Measurements from ENCODE around the gene BMPR1B. TPM values are rescaled to one million over a fixed set of nuclear protein-coding genes. Genes with fewer than 3 reads are reported as not detected.

The BMPR1B gene
- total and polyA plus RNA-seq, 4 donors: 0.27 to 0.70 (median 0.48) TPM

DNA sequence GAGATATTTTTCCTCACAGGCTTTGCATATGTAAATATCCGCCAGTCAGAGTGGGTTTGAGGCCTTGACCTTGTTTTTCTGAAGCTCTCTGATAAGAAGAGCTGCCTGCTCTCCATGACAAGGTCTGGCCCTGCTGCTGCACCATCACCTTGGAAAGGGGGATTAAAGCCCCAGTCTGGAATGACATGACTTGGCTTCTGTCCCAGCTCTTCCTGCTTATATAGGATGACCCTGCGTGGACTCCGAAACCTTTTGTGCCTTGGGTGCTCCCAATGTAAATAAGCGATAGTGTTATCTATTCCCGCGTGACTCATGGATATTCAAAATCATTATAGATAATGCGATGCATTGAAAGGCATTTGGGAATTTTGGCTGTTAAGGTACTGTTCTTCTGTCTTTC is 139.3 kb downstream of the BMPR1B start:
- Histone ChIP-seq H3K9ac (ENCODE audit: low read depth in 1 of 2, low read length in 2 of 2) (no peak overlapping the region), H3K36me3 (ENCODE audit: control insufficient read depth in 4 of 4, insufficient read depth in 3 of 4, low read depth in 1 of 4, low read length in 3 of 4) (no peaks in the 10 kb centered on the region), H3K4me1 (ENCODE audit: control insufficient read depth in 4 of 4, insufficient read depth in 4 of 4, low read length in 3 of 4) (peaks cover 0 to 2% (median 0%) of the 10 kb centered on the region in 4 donors), H3K27ac (ENCODE audit: low read depth in 1 of 2, low read length in 2 of 2) (no peak overlapping the region), H3K4me3 (ENCODE audit: low read depth in 1 of 3, low read length in 3 of 3) (no peak overlapping the region), H3K27me3 (ENCODE audit: control insufficient read depth in 4 of 4, insufficient read depth in 4 of 4, low read length in 3 of 4) (no peaks in the 10 kb centered on the region), H3K9me3 (ENCODE audit: control insufficient read depth in 4 of 4, low read length in 3 of 4) (no peaks in the 10 kb centered on the region)
- TF ChIP-seq FOXA1 (IDR thresholded peaks at IDR 0.05) (no peak), SP1 (IDR thresholded peaks at IDR 0.05) (no peak), REST (IDR thresholded peaks at IDR 0.05) (no peak), RXRA (IDR thresholded peaks at IDR 0.05) (no peak), TAF1 (conservative IDR thresholded peaks at IDR 0.05) (no peak), RAD21 (IDR thresholded peaks at IDR 0.05) (no peak), FOXA2 (IDR thresholded peaks at IDR 0.05) (no peak), HNF4G (IDR thresholded peaks at IDR 0.05) (no peak), JUND (IDR thresholded peaks at IDR 0.05) (no peak), HNF4A (conservative IDR thresholded peaks at IDR 0.05) (no peak), NR2F2 (IDR thresholded peaks at IDR 0.05) (no peak), EGR1 (IDR thresholded peaks at IDR 0.05; ENCODE audit: low read depth in 2 of 2) (no peak)
- TF ChIP-seq, protein P1, sequence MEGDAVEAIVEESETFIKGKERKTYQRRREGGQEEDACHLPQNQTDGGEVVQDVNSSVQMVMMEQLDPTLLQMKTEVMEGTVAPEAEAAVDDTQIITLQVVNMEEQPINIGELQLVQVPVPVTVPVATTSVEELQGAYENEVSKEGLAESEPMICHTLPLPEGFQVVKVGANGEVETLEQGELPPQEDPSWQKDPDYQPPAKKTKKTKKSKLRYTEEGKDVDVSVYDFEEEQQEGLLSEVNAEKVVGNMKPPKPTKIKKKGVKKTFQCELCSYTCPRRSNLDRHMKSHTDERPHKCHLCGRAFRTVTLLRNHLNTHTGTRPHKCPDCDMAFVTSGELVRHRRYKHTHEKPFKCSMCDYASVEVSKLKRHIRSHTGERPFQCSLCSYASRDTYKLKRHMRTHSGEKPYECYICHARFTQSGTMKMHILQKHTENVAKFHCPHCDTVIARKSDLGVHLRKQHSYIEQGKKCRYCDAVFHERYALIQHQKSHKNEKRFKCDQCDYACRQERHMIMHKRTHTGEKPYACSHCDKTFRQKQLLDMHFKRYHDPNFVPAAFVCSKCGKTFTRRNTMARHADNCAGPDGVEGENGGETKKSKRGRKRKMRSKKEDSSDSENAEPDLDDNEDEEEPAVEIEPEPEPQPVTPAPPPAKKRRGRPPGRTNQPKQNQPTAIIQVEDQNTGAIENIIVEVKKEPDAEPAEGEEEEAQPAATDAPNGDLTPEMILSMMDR (IDR thresholded peaks at IDR 0.05; ENCODE audit: low read depth, low read length, missing input control): no peak
- TF ChIP-seq, protein P2, sequence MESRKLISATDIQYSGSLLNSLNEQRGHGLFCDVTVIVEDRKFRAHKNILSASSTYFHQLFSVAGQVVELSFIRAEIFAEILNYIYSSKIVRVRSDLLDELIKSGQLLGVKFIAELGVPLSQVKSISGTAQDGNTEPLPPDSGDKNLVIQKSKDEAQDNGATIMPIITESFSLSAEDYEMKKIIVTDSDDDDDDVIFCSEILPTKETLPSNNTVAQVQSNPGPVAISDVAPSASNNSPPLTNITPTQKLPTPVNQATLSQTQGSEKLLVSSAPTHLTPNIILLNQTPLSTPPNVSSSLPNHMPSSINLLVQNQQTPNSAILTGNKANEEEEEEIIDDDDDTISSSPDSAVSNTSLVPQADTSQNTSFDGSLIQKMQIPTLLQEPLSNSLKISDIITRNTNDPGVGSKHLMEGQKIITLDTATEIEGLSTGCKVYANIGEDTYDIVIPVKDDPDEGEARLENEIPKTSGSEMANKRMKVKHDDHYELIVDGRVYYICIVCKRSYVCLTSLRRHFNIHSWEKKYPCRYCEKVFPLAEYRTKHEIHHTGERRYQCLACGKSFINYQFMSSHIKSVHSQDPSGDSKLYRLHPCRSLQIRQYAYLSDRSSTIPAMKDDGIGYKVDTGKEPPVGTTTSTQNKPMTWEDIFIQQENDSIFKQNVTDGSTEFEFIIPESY (IDR thresholded peaks at IDR 0.05): no peak
- TF ChIP-seq, protein P3, sequence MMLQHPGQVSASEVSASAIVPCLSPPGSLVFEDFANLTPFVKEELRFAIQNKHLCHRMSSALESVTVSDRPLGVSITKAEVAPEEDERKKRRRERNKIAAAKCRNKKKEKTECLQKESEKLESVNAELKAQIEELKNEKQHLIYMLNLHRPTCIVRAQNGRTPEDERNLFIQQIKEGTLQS (IDR thresholded peaks at IDR 0.05): no peak
- 41% methylated on average over 7 of the region's 7 CpGs for WGBS
- no peak for DNase-seq (ENCODE audit: low spot score)

DNA sequence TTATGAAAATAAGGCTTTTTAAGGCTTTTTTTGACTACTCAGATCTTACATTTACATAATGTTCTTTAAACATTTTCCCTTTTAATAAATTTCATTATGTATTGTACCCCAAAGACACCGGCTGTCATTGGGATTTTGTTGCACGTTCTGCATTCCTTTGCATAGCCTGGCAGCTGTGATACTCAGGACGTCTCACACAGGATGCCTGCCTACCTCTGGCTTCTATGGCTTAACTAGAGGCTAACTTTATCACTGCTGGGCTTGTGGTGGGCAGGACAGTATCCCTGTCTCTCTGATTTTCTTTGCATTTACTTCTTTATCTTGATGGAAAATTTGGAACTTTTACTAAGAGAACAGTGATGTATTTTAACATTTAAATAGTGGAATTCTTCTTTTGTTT is 147.8 kb downstream of the BMPR1B start:
- H3K27ac ChIP-seq (ENCODE audit: low read depth in 1 of 2, low read length in 2 of 2): no peak overlapping the region
- no peaks in the 10 kb centered on the region for H3K9me3 ChIP-seq (ENCODE audit: control insufficient read depth in 4 of 4, low read length in 3 of 4)
- no peaks in the 10 kb centered on the region for H3K4me1 ChIP-seq (ENCODE audit: control insufficient read depth in 4 of 4, insufficient read depth in 4 of 4, low read length in 3 of 4)
- no peak overlapping the region for H3K4me3 ChIP-seq (ENCODE audit: low read depth in 1 of 3, low read length in 3 of 3)
- WGBS: 45% methylated on average over 3 of the region's 3 CpGs
- no peak overlapping the region for H3K9ac ChIP-seq (ENCODE audit: low read depth in 1 of 2, low read length in 2 of 2)
- no peak for DNase-seq (ENCODE audit: low spot score)
- H3K27me3 ChIP-seq (ENCODE audit: control insufficient read depth in 4 of 4, insufficient read depth in 4 of 4, low read length in 3 of 4): no peaks in the 10 kb centered on the region
- H3K36me3 ChIP-seq (ENCODE audit: control insufficient read depth in 4 of 4, insufficient read depth in 3 of 4, low read depth in 1 of 4, low read length in 3 of 4): no peaks in the 10 kb centered on the region
- TF ChIP-seq HNF4A (conservative IDR thresholded peaks at IDR 0.05): no peak
- no peak for TF ChIP-seq FOXA2 (IDR thresholded peaks at IDR 0.05)
- TF ChIP-seq, protein P3 (IDR thresholded peaks at IDR 0.05): no peak
- no peak for TF ChIP-seq EGR1 (IDR thresholded peaks at IDR 0.05; ENCODE audit: low read depth in 2 of 2)
- TF ChIP-seq GABPA (IDR thresholded peaks at IDR 0.05 in 1 of 2, conservative IDR thresholded peaks at IDR 0.05 in 1 of 2): no peak
- no peak for TF ChIP-seq FOXA1 (IDR thresholded peaks at IDR 0.05)
- no peak for TF ChIP-seq YY1 (IDR thresholded peaks at IDR 0.05)
- no peak for TF ChIP-seq RAD21 (IDR thresholded peaks at IDR 0.05)
- TF ChIP-seq HNF4G (IDR thresholded peaks at IDR 0.05): no peak
- TF ChIP-seq JUND (IDR thresholded peaks at IDR 0.05): no peak
- TF ChIP-seq REST (IDR thresholded peaks at IDR 0.05): no peak
- TF ChIP-seq, protein P2 (IDR thresholded peaks at IDR 0.05): no peak
- TF ChIP-seq TAF1 (conservative IDR thresholded peaks at IDR 0.05): no peak
- no peak for TF ChIP-seq SP1 (IDR thresholded peaks at IDR 0.05)
- TF ChIP-seq RXRA (IDR thresholded peaks at IDR 0.05): no peak
- TF ChIP-seq NR2F2 (IDR thresholded peaks at IDR 0.05): no peak

All from liver (tissue), 9 donors.